HCT116 (cell line): ENCODE results near the gene PGGHG. TPM values are rescaled to one million over a fixed set of nuclear protein-coding genes. Genes with fewer than 3 reads are reported as not detected.

Experiments used
- ATAC-seq: fragments of 200-7000 bp; cut with Tn5 transposase; 2 replicates; pipeline ENCODE4 v1.9.1; 2020; ENCODE audit warnings: mild to moderate bottlenecking, moderate library complexity
- BruUV-seq: library from RNA; stranded (reverse); fragments of 400-500 nt; replicated peaks from 2 replicates; lab custom pipeline; 2021; lab: Mats Ljungman, UMichigan
- CTCF ChIA-PET: fragments of 300-600 bp; sonication (Branson Sonifier 250); formaldehyde crosslinking; loops from one replicate; lab custom pipeline; 2021; ENCODE audit warnings: antibody characterized with exemption; lab: Charles Lee
- POLR2A ChIA-PET: fragments of 300-600, 350-600 bp; sonication (Branson Sonifier 250); formaldehyde crosslinking; loops from one replicate; lab custom pipeline; 2021; ENCODE audit warnings: antibody characterized with exemption; lab: Charles Lee
- RAD21 ChIA-PET, 2 experiments: fragments of 300-600 bp; sonication (Branson Sonifier 250); formaldehyde crosslinking; loops; one replicate each; lab custom pipeline; 2023; ENCODE audit warnings: low total read pairs in 2 of 2; ENCODE audit not compliant: uncharacterized antibody in 2 of 2, unreplicated experiment in 2 of 2, low non-redundant PET in 1 of 2; lab: Charles Lee
- DNase-seq: peaks from one replicate; pipeline ENCODE4 v3.0.0-alpha.2; 2010; ENCODE audit warnings: low read depth, low spot score
- H2AFZ ChIP-seq: fragments of 200-600 bp; shearing (Covaris generic), sonication (generic); 2 replicates; pipeline ENCODE4 v1.6.1; 2017; ENCODE audit warnings: low read depth, mixed run types, mixed read lengths, antibody characterized with exemption, low read length; ENCODE audit not compliant: poor library complexity, severe bottlenecking
- H3K27ac ChIP-seq: 2 replicates; pipeline ENCODE4 v1.5.1; 2012; ENCODE audit warnings: low read depth, low read length
- H3K27me3 ChIP-seq: fragments of 200-600 bp; sonication (generic); 2 replicates; pipeline ENCODE4 v1.6.1; 2016; ENCODE audit warnings: mixed run types, low read length, mixed read lengths; ENCODE audit not compliant: insufficient read depth
- H3K36me3 ChIP-seq, 2 experiments: fragments of 200-500 bp in 1 of 2; fragments of 200-600 bp in 1 of 2; sonication (Bioruptor generic) in 1 of 2; sonication (generic) in 1 of 2; 2 replicates each; pipeline versions ENCODE4 v1.5.1 to v1.6.1; 2014 to 2016; ENCODE audit warnings: low read length in 2 of 2, inconsistent platforms in 1 of 2, mixed read lengths in 1 of 2, mixed run types in 1 of 2; ENCODE audit not compliant: insufficient read depth in 2 of 2, control insufficient read depth in 1 of 2
- H3K4me1 ChIP-seq, 2 experiments: fragments of 200-600 bp in 1 of 2; sonication (generic) in 1 of 2; 2 replicates each; pipeline versions ENCODE4 v1.5.1 to v1.6.1; 2012 to 2017; ENCODE audit warnings: low read length in 2 of 2, inconsistent platforms in 1 of 2, mild to moderate bottlenecking in 1 of 2, mixed read lengths in 1 of 2, mixed run types in 1 of 2, moderate library complexity in 1 of 2; ENCODE audit not compliant: insufficient read depth in 2 of 2, control insufficient read depth in 1 of 2
- H3K4me2 ChIP-seq: fragments of 200-600 bp; sonication (generic); 2 replicates; pipeline ENCODE4 v1.6.1; 2017; ENCODE audit warnings: mixed run types, low read length, mixed read lengths
- H3K4me3 ChIP-seq, 2 experiments: fragments of 200-600 bp in 1 of 2; sonication (generic) in 1 of 2; replicated peaks in 1 of 2; 2 replicates each; pipeline ENCODE4 v1.5.1; 2011 to 2016; ENCODE audit warnings: low read length in 2 of 2, control low read depth in 1 of 2, low read depth in 1 of 2, mild to moderate bottlenecking in 1 of 2, mixed read lengths in 1 of 2, mixed run types in 1 of 2
- H3K79me2 ChIP-seq: fragments of 200-600 bp; sonication (generic); 2 replicates; pipeline ENCODE4 v1.6.1; 2017; ENCODE audit warnings: mild to moderate bottlenecking, mixed run types, low read length, moderate library complexity, mixed read lengths; ENCODE audit not compliant: insufficient read depth
- H3K9ac ChIP-seq: fragments of 200-600 bp; sonication (generic); 2 replicates; pipeline ENCODE4 v1.6.1; 2016; ENCODE audit warnings: low read length, mixed read lengths
- H3K9me2 ChIP-seq: fragments of 200-600 bp; sonication (generic), shearing (Covaris generic); 2 replicates; pipeline ENCODE4 v1.6.1; 2017; ENCODE audit warnings: mixed run types, mild to moderate bottlenecking, moderate library complexity; ENCODE audit not compliant: insufficient read depth
- H3K9me3 ChIP-seq, 2 experiments: fragments of 200-500 bp in 1 of 2; fragments of 200-600 bp in 1 of 2; sonication (Bioruptor generic) in 1 of 2; sonication (generic) in 1 of 2; 2 replicates each; pipeline ENCODE4 v1.6.1; 2014 to 2017; ENCODE audit warnings: low read length in 2 of 2, mixed read lengths in 2 of 2, inconsistent platforms in 1 of 2, low read depth in 1 of 2, mild to moderate bottlenecking in 1 of 2, mixed run types in 1 of 2, moderate library complexity in 1 of 2; ENCODE audit not compliant: control insufficient read depth in 1 of 2, insufficient read depth in 1 of 2
- H4K20me1 ChIP-seq: fragments of 200-600 bp; sonication (generic), shearing (Covaris generic); 2 replicates; pipeline ENCODE4 v1.6.1; 2017; ENCODE audit warnings: mixed run types, mild to moderate bottlenecking, moderate library complexity; ENCODE audit not compliant: insufficient read depth
- CBX3 ChIP-seq: IDR thresholded peaks from 2 replicates; pipeline ENCODE4 v1.6.1; 2012; ENCODE audit warnings: low read depth
- CTCF ChIP-seq, 3 experiments: fragments of 200-600 bp in 1 of 3; sonication (generic) in 1 of 3; IDR thresholded peaks in 2 of 3; conservative IDR thresholded peaks in 1 of 3; 2 replicates each; pipeline ENCODE4 v1.5.1; 2012 to 2017; ENCODE audit warnings: low read depth in 2 of 3, low read length in 2 of 3, antibody characterized with exemption in 1 of 3, borderline replicate concordance in 1 of 3, control low read depth in 1 of 3, mild to moderate bottlenecking in 1 of 3, mixed read lengths in 1 of 3, mixed run types in 1 of 3, moderate library complexity in 1 of 3; ENCODE audit not compliant: insufficient read depth in 1 of 3
- EGR1 ChIP-seq: IDR thresholded peaks from 2 replicates; pipeline ENCODE4 v1.6.1; 2012; ENCODE audit warnings: low read depth
- ELF1 ChIP-seq: IDR thresholded peaks from 2 replicates; pipeline ENCODE4 v1.6.1; 2012; ENCODE audit warnings: low read depth, borderline replicate concordance
- EZH2phosphoT487 ChIP-seq: fragments of 200-600 bp; IDR thresholded peaks from 2 replicates; pipeline ENCODE4 v1.6.1; 2018; ENCODE audit warnings: antibody characterized with exemption, borderline replicate concordance
- JUND ChIP-seq: IDR thresholded peaks from 2 replicates; pipeline ENCODE4 v1.6.1; 2012
- MAX ChIP-seq: IDR thresholded peaks from 2 replicates; pipeline ENCODE4 v1.6.1; 2012
- POLR2AphosphoS5 ChIP-seq: IDR thresholded peaks from 2 replicates; pipeline ENCODE4 v1.6.1; 2011; ENCODE audit warnings: mild to moderate bottlenecking, low read depth, low read length, moderate library complexity
- RAD21 ChIP-seq: IDR thresholded peaks from 2 replicates; pipeline ENCODE4 v1.6.1; 2012; ENCODE audit warnings: low read depth, mild to moderate bottlenecking
- SP1 ChIP-seq: IDR thresholded peaks from 2 replicates; pipeline ENCODE4 v1.6.1; 2012; ENCODE audit warnings: low read depth
- TCF7L2 ChIP-seq: IDR thresholded peaks from 2 replicates; pipeline ENCODE4 v1.7.0; 2011; ENCODE audit warnings: borderline replicate concordance, inconsistent platforms; ENCODE audit not compliant: insufficient read depth, insufficient read length; ENCODE audit errors: extremely low read depth
- ZBTB33 ChIP-seq: IDR thresholded peaks from 2 replicates; pipeline ENCODE4 v1.6.1; 2011; ENCODE audit warnings: mild to moderate bottlenecking, low read length, moderate library complexity; ENCODE audit not compliant: insufficient replicate concordance; ENCODE audit errors: extremely low read depth
- ZFX ChIP-seq: fragments of 450-650 bp; IDR thresholded peaks from 2 replicates; pipeline ENCODE4 v1.6.1; 2017
- ZNF274 ChIP-seq: fragments of 200-500 bp; sonication (Bioruptor generic); IDR thresholded peaks from 2 replicates; pipeline ENCODE4 v1.6.1; 2014; ENCODE audit warnings: mild to moderate bottlenecking, low read depth, low read length, inconsistent platforms
- intact Hi-C: fragments of 100-400 bp; cut with micrococcal nuclease; formaldehyde crosslinking; loops from 2 replicates; pipeline ENCODE4 v1.10.0; 2022
- total RNA-seq: library from RNA; stranded (reverse); gene quantifications from one replicate; pipeline ENCODE4 v1.2.1, GENCODE V29; 2021; ENCODE audit not compliant: unreplicated experiment

PGGHG gene
- total RNA-seq, 1 experiment from 2014 or later: 57.5 TPM

- DNase-seq (no peak), ATAC-seq (no peak)
- CTCF ChIA-PET: interaction anchor here (1.0 kb wide), 1 partner anchor 13 kb away, joined by 3 read pairs; no protein-coding TSS in a partner anchor
- Histone ChIP-seq H3K9me3 (no peaks in the 10 kb centered on the region), H3K36me3 (no peaks in the 10 kb centered on the region), H3K79me2 (no peaks in the 10 kb centered on the region), H2AFZ (no peak overlapping the region), H3K4me2 (no peak overlapping the region), H4K20me1 (no peaks in the 10 kb centered on the region), H3K9me2 (no peaks in the 10 kb centered on the region), H3K27ac (no peak overlapping the region), H3K9ac (no peak overlapping the region), H3K27me3 (no peaks in the 10 kb centered on the region), H3K4me1 (no peaks in the 10 kb centered on the region), H3K4me3 (no peak overlapping the region)
- intact Hi-C loops: no loop called here
- BruUV-seq: no TSS peak
- no peak for TF ChIP-seq POLR2AphosphoS5
- no peak for TF ChIP-seq ZFX
- no peak for TF ChIP-seq JUND
- RAD21 ChIA-PET: no interaction called here
- POLR2A ChIA-PET: no interaction called here
These were observed 53.4 kb downstream of the PGGHG start for GRCh38 chr11:342328-342727.

- TF ChIP-seq ELF1 (no peak), POLR2AphosphoS5 (no peak), CTCF (IDR thresholded peaks at IDR 0.05 in 2 of 3, conservative IDR thresholded peaks at IDR 0.05 in 1 of 3; ENCODE audit: borderline replicate concordance in 1 of 3, insufficient read depth in 1 of 3, low read depth in 2 of 3, low read length in 2 of 3) (no peak), MAX (no peak), SP1 (no peak), ZBTB33 (no peak), ZNF274 (no peak), EGR1 (no peak), CBX3 (no peak), EZH2phosphoT487 (no peak), TCF7L2 (no peak), RAD21 (no peak)
- TF ChIP-seq, all 23 proteins: peak for 0
- intact Hi-C loops: no loop called here
- H2AFZ ChIP-seq: no peak overlapping the region
- H3K9ac ChIP-seq: no peak overlapping the region
- ChIA-PET POLR2A (interaction anchor here (1.4 kb wide), 1 partner anchor 11 kb away, joined by 3 read pairs; no protein-coding TSS in a partner anchor), CTCF (interaction anchor here (1.3 kb wide), 1 partner anchor 20 kb away, joined by 3 read pairs; no protein-coding TSS in a partner anchor), RAD21 (no interaction called here)
- ATAC-seq: no peak
- H3K4me2 ChIP-seq: no peak overlapping the region
- H3K9me3 ChIP-seq: no peaks in the 10 kb centered on the region
- H4K20me1 ChIP-seq: no peaks in the 10 kb centered on the region
- BruUV-seq: no TSS peak
- no peaks in the 10 kb centered on the region for H3K9me2 ChIP-seq
- no peaks in the 10 kb centered on the region for H3K27me3 ChIP-seq
- no peaks in the 10 kb centered on the region for H3K4me1 ChIP-seq
- H3K4me3 ChIP-seq: no peak overlapping the region
- no peak for DNase-seq
- H3K36me3 ChIP-seq: no peaks in the 10 kb centered on the region
- H3K27ac ChIP-seq: no peak overlapping the region
- H3K79me2 ChIP-seq: no peaks in the 10 kb centered on the region
These were observed 56.1 kb downstream of the PGGHG start for GRCh38 chr11:344836-345578.
